CD14-positive monocyte (primary cell): Measurements from ENCODE around the gene RHCG. TPM values are rescaled to one million over a fixed set of nuclear protein-coding genes. Genes with fewer than 3 reads are reported as not detected.

ENCODE experiments used
- DNase-seq, 3 donors: peaks; one replicate each; pipeline ENCODE4 v3.0.0-alpha.2; 2011 to 2022
- H2AFZ ChIP-seq: 2 replicates; pipeline ENCODE4 v1.6.0; 2012; ENCODE audit warnings: mild to moderate bottlenecking, low read depth, low read length, inconsistent platforms; ENCODE audit not compliant: insufficient read depth, poor library complexity, severe bottlenecking
- H3K27ac ChIP-seq, 2 donors: 1 replicate in 1 of 2; 2 replicates in 1 of 2; pipeline ENCODE4 v1.5.1; 2012 to 2013; ENCODE audit warnings: low read length in 2 of 2, control low read depth in 1 of 2, inconsistent platforms in 1 of 2, low read depth in 1 of 2, mild to moderate bottlenecking in 1 of 2
- H3K27me3 ChIP-seq, 2 donors: one replicate each; pipeline versions ENCODE4 v1.6.0 to v1.6.1; 2011 to 2013; ENCODE audit warnings: low read length in 2 of 2; ENCODE audit not compliant: control insufficient read depth in 2 of 2, insufficient read depth in 2 of 2
- H3K36me3 ChIP-seq, 2 donors: replicated peaks in 1 of 2; 1 replicate in 1 of 2; 2 replicates in 1 of 2; pipeline versions ENCODE4 v1.5.1 to v1.6.1; 2012 to 2013; ENCODE audit warnings: low read length in 2 of 2, control low read depth in 1 of 2, inconsistent platforms in 1 of 2, mild to moderate bottlenecking in 1 of 2; ENCODE audit not compliant: insufficient read depth in 2 of 2, control insufficient read depth in 1 of 2
- H3K4me1 ChIP-seq, 2 donors: 1 replicate in 1 of 2; 2 replicates in 1 of 2; pipeline versions ENCODE4 v1.5.1 to v1.6.1; 2012 to 2013; ENCODE audit warnings: low read length in 2 of 2, control low read depth in 1 of 2, inconsistent platforms in 1 of 2, mild to moderate bottlenecking in 1 of 2, moderate library complexity in 1 of 2; ENCODE audit not compliant: insufficient read depth in 2 of 2, control insufficient read depth in 1 of 2
- H3K4me2 ChIP-seq: replicated peaks from 2 replicates; pipeline ENCODE3; 2012; ENCODE audit warnings: low read length, moderate library complexity, mild to moderate bottlenecking; ENCODE audit not compliant: poor library complexity, severe bottlenecking; ENCODE audit errors: extremely low read depth
- H3K4me3 ChIP-seq, 3 experiments: fragments of 200-600 bp in 1 of 3; sonication (generic) in 1 of 3; replicated peaks in 1 of 3; 1 replicate in 2 of 3; 2 replicates in 1 of 3; pipeline ENCODE4 v1.5.1; 2011 to 2013; ENCODE audit warnings: low read length in 3 of 3, mild to moderate bottlenecking in 3 of 3, control low read depth in 2 of 3, low read depth in 2 of 3, inconsistent platforms in 1 of 3, moderate library complexity in 1 of 3
- H3K79me2 ChIP-seq: 2 replicates; pipeline ENCODE4 v1.6.0; 2012; ENCODE audit warnings: mild to moderate bottlenecking, control low read depth, inconsistent platforms, low read length, moderate library complexity; ENCODE audit not compliant: insufficient read depth
- H3K9ac ChIP-seq: 2 replicates; pipeline ENCODE4 v1.6.0; 2017; ENCODE audit warnings: low read length, mild to moderate bottlenecking; ENCODE audit not compliant: insufficient read depth, poor library complexity, severe bottlenecking
- H3K9me3 ChIP-seq, 2 donors: replicated peaks in 1 of 2; 1 replicate in 1 of 2; 2 replicates in 1 of 2; pipeline versions ENCODE4 v1.5.1 to v1.6.1; 2012 to 2013; ENCODE audit warnings: low read length in 2 of 2, control low read depth in 1 of 2; ENCODE audit not compliant: control insufficient read depth in 1 of 2, insufficient read depth in 1 of 2
- H4K20me1 ChIP-seq: 2 replicates; pipeline ENCODE4 v1.6.0; 2012; ENCODE audit warnings: mild to moderate bottlenecking, low read length, control low read depth, moderate library complexity; ENCODE audit not compliant: insufficient read depth
- H3K27ac Mint-ChIP-seq, 7 donors: one replicate each; pipeline ENCODE4 v1.8.0; 2020; ENCODE audit warnings: mild to moderate bottlenecking in 7 of 7, mixed read lengths in 7 of 7, moderate library complexity in 6 of 7, inconsistent platforms in 2 of 7
- H3K27me3 Mint-ChIP-seq, 3 donors: one replicate each; pipeline ENCODE4 v1.8.0; 2021 to 2022; ENCODE audit warnings: low read depth in 3 of 3, mild to moderate bottlenecking in 3 of 3, mixed read lengths in 3 of 3, moderate library complexity in 3 of 3, inconsistent platforms in 1 of 3
- H3K36me3 Mint-ChIP-seq, 2 donors: one replicate each; pipeline ENCODE4 v1.8.0; 2020; ENCODE audit warnings: mixed read lengths in 2 of 2, inconsistent platforms in 1 of 2, mild to moderate bottlenecking in 1 of 2
- H3K4me1 Mint-ChIP-seq: one replicate; pipeline ENCODE4 v1.8.0; 2020; ENCODE audit warnings: mild to moderate bottlenecking, mixed read lengths
- H3K4me3 Mint-ChIP-seq, 2 donors: one replicate each; pipeline ENCODE4 v1.8.0; 2020; ENCODE audit warnings: mild to moderate bottlenecking in 2 of 2, mixed read lengths in 2 of 2, moderate library complexity in 1 of 2
- H3K9me3 Mint-ChIP-seq, 7 donors: one replicate each; pipeline ENCODE4 v1.8.0; 2020 to 2022; ENCODE audit warnings: mixed read lengths in 7 of 7, mild to moderate bottlenecking in 6 of 7, moderate library complexity in 6 of 7, inconsistent platforms in 2 of 7
- CTCF ChIP-seq: fragments of 200-600 bp; IDR thresholded peaks from one replicate; pipeline ENCODE4 v1.8.0; 2022; ENCODE audit warnings: antibody characterized with exemption, mild to moderate bottlenecking
- WGBS: methylation state at CpG from one replicate; pipeline ENCODE4 v1.1.5; 2013; ENCODE audit warnings: missing lambda C conversion rate; ENCODE audit not compliant: insufficient coverage; 5-methylcytosine and 5-hydroxymethylcytosine counted together
- intact Hi-C, 2 donors: fragments of 100-400 bp; cut with micrococcal nuclease; formaldehyde crosslinking; loops; one replicate each; pipeline versions ENCODE4 v1.15.0 to v1.15.1; 2023
- polyA plus RNA-seq, 3 donors: library from polyadenylated mRNA; depleted of rRNA in 1 of 3; unstranded in 2 of 3; stranded (reverse) in 1 of 3; fragments of 300-500 nt in 2 of 3; fragments of >200 nt in 1 of 3; fragmentation: Illumina TruSeq in 2 of 3; gene quantifications; 1 replicate in 2 of 3; 2 replicates in 1 of 3; pipeline ENCODE4 v1.2.3, GENCODE V29; 2012 to 2021

RHCG gene
- polyA plus RNA-seq, 3 donors, result not detected

DNA sequence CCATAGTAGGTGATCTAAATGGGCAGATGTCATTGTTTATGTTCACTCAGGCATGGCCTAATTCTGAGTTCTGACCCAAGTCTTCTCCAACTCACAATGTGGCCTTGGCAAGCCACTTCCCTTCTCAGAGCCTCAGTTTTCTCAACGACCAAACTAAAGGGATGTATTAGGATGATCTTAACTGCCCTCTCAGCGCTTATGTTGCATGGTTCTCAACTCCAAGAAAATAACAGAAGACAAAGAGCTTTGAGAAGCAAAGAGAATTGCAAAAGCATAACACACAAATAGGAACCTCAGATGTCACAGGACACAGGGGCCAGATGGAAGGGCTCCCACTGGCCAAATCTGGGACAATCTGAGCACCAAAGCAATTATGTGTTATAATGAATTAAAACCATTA, 8.6 kb downstream of the RHCG start:
- H3K27me3 Mint-ChIP-seq, result peaks cover 24 to 32% (median 32%) of the 10 kb centered on the region in 3 donors
- H2AFZ ChIP-seq, result no peak overlapping the region
- H3K27ac Mint-ChIP-seq, result no peak overlapping the region
- H4K20me1 ChIP-seq, result no peaks in the 10 kb centered on the region
- peaks cover 4 to 9% of the 10 kb centered on the region in 2 donors for H3K4me1 ChIP-seq
- no CpG with 5 or more reads among the region's 2 CpGs for WGBS
- TF ChIP-seq CTCF, result no peak
- peaks cover 8% of the 10 kb centered on the region for H3K4me1 Mint-ChIP-seq
- H3K9ac ChIP-seq, result no peak overlapping the region
- no peak for DNase-seq
- intact Hi-C loops, result no loop called here
- no peaks in the 10 kb centered on the region for H3K9me3 ChIP-seq
- H3K27me3 ChIP-seq, result peaks cover 0 to 14% of the 10 kb centered on the region in 2 donors
- no peak overlapping the region for H3K27ac ChIP-seq
- H3K4me3 ChIP-seq, result no peak overlapping the region
- H3K36me3 ChIP-seq, result no peaks in the 10 kb centered on the region
- H3K79me2 ChIP-seq, result no peaks in the 10 kb centered on the region
- no peak overlapping the region for H3K4me2 ChIP-seq
- H3K9me3 Mint-ChIP-seq, result peaks cover 0 to 3% (median 0%) of the 10 kb centered on the region in 7 donors
- no peak overlapping the region for H3K4me3 Mint-ChIP-seq
- no peaks in the 10 kb centered on the region for H3K36me3 Mint-ChIP-seq

GRCh38 chr15:89486726-89487050, 9.7 kb downstream of the RHCG start:
- Histone ChIP-seq H3K36me3 (no peaks in the 10 kb centered on the region), H3K27me3 (peaks cover 0 to 14% of the 10 kb centered on the region in 2 donors), H3K9ac (no peak overlapping the region), H3K27ac (no peak overlapping the region), H3K4me3 (no peak overlapping the region), H3K4me2 (peak overlapping the region; percentile 30), H3K4me1 (peaks cover 4 to 9% of the 10 kb centered on the region in 2 donors), H3K79me2 (no peaks in the 10 kb centered on the region), H2AFZ (peak overlapping the region; percentile 17), H4K20me1 (no peaks in the 10 kb centered on the region), H3K9me3 (no peaks in the 10 kb centered on the region)
- Mint-ChIP-seq H3K27ac (no peak overlapping the region), H3K4me1 (peaks cover 8% of the 10 kb centered on the region), H3K36me3 (no peaks in the 10 kb centered on the region), H3K27me3 (peaks cover 24 to 34% (median 32%) of the 10 kb centered on the region in 3 donors), H3K9me3 (peaks cover 0 to 3% (median 0%) of the 10 kb centered on the region in 7 donors), H3K4me3 (peak overlapping the region in 1 of 2 donors; percentile 69)
- 7% methylated on average over 24 of the region's 24 CpGs for WGBS
- peak in 2 of 3 donors; percentile 12 to 14 for DNase-seq
- intact Hi-C loops, result no loop called here
- no peak for TF ChIP-seq CTCF
